K562 (cell line): ENCODE measurements around the gene PPP1R15A.
"Not testable (repeated sequence)": the region's sequence is repeated elsewhere in the genome, so short reads cannot be mapped to it uniquely, and the experiment has no call there.

Source experiments
- EZH2 ChIP-seq: IDR thresholded peaks from 2 replicates; pipeline ENCODE4 v1.6.1; 2012; ENCODE audit warnings: low read depth, mild to moderate bottlenecking, inconsistent platforms, low read length, borderline replicate concordance
- HDAC6 ChIP-seq: IDR thresholded peaks from 2 replicates; pipeline ENCODE4 v1.6.1; 2012; ENCODE audit warnings: low read depth, mild to moderate bottlenecking, control low read depth, inconsistent platforms, low read length, moderate library complexity
- MAFK ChIP-seq: IDR thresholded peaks from 2 replicates; pipeline ENCODE4 v1.6.1; 2011; ENCODE audit warnings: low read length, improper control_type of control experiment
- STAT5B ChIP-seq: fragments of 250-450 bp; sonication (Bioruptor Pico); IDR thresholded peaks from 2 replicates; pipeline ENCODE4 v1.8.0; 2021; ENCODE audit warnings: mild to moderate bottlenecking, inconsistent platforms
- TAF1 ChIP-seq: IDR thresholded peaks from 2 replicates; pipeline ENCODE4 v1.6.1; 2011; ENCODE audit warnings: mild to moderate bottlenecking, low read length, moderate library complexity; ENCODE audit not compliant: insufficient read depth, control insufficient read depth, severe bottlenecking; ENCODE audit errors: extremely low read depth
- ZNF324 ChIP-seq: fragments of 250-450 bp; sonication (Bioruptor Pico); IDR thresholded peaks from 2 replicates; pipeline ENCODE4 v1.4.0; 2020; ENCODE audit warnings: mild to moderate bottlenecking
- ZNF561 ChIP-seq: fragments of 450-650 bp; formaldehyde crosslinking; conservative IDR thresholded peaks from 2 replicates; pipeline ENCODE4 v1.4.0; 2020; ENCODE audit warnings: mild to moderate bottlenecking, moderate library complexity
- TF ChIP-seq, protein P1 (sequence below), 3 experiments: IDR thresholded peaks in 2 of 3; conservative IDR thresholded peaks in 1 of 3; 2 replicates each; pipeline ENCODE4 v1.5.1; 2011 to 2012; ENCODE audit warnings: low read length in 3 of 3, mild to moderate bottlenecking in 3 of 3, control low read depth in 2 of 3, improper control_type of control experiment in 1 of 3, inconsistent platforms in 1 of 3, low read depth in 1 of 3, mixed read lengths in 1 of 3, moderate library complexity in 1 of 3; ENCODE audit not compliant: insufficient read depth in 2 of 3
- TF ChIP-seq, protein P2 (sequence below): fragments of 250-450 bp; sonication (Bioruptor Pico); IDR thresholded peaks from 2 replicates; pipeline ENCODE4 v1.8.0; 2021; ENCODE audit warnings: moderate library complexity, mild to moderate bottlenecking, inconsistent platforms

DNA sequence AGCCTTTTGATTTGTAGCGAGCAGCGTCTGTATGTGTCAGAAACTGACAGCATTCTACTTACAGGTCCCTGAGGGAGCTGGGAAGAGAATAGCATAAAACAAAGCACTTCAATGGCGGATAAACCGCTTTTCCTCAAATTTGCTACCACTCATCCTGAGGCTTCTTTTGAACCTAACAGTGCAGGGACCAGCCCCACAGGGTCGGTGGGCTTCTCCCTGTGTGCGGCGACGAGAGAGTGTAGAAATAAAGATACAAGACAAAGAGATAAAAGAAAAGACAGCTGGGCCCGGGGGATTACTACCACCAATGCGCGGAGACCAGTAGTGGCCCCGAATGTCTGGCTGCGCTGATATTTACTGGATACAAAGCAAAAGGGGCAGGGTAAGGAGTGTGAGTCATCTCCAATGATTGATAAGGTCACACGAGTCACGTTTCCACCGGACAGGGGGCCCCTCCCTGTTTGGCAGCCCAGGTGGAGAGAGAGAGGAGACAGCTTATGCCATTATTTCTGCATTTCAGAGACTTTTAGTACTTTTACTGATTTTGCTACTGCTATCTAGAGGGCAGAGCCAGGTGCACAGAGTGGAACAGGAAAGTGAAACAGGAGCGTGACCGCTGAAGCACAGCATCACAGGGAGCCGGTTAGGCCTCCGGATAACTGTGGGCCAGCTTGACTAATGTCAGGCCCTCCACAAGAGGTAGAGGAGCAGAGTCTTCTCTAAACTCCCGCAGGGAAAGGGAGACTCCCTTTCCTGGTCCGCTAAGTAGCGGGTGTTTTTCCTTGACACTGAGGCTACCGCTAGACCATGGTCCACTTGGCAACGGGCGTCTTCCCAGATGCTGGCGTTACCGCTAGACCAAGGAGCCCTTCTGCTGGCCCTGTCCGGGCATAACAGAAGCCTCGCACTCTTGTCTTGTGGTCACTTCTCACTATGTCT, 4.1 kb downstream of the PPP1R15A start:
- not testable (repeated sequence) for TF ChIP-seq HDAC6; ZNF561 (CRISPR knock-in tag); MAFK; EZH2; STAT5B (CRISPR knock-in tag)
- TF ChIP-seq TAF1, result peak; percentile 26
- TF ChIP-seq, protein P1, sequence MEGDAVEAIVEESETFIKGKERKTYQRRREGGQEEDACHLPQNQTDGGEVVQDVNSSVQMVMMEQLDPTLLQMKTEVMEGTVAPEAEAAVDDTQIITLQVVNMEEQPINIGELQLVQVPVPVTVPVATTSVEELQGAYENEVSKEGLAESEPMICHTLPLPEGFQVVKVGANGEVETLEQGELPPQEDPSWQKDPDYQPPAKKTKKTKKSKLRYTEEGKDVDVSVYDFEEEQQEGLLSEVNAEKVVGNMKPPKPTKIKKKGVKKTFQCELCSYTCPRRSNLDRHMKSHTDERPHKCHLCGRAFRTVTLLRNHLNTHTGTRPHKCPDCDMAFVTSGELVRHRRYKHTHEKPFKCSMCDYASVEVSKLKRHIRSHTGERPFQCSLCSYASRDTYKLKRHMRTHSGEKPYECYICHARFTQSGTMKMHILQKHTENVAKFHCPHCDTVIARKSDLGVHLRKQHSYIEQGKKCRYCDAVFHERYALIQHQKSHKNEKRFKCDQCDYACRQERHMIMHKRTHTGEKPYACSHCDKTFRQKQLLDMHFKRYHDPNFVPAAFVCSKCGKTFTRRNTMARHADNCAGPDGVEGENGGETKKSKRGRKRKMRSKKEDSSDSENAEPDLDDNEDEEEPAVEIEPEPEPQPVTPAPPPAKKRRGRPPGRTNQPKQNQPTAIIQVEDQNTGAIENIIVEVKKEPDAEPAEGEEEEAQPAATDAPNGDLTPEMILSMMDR (IDR thresholded peaks at IDR 0.05 in 2 of 3, conservative IDR thresholded peaks at IDR 0.05 in 1 of 3; ENCODE audit: insufficient read depth in 2 of 3, low read depth in 1 of 3, low read length in 3 of 3), result not testable (repeated sequence)
- TF ChIP-seq ZNF324, result 0 out of 2 replicates have a peak, but pooled peaks have one; percentile 48
- TF ChIP-seq, protein P2, sequence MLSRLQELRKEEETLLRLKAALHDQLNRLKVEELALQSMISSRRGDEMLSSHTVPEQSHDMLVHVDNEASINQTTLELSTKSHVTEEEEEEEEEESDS (CRISPR knock-in tag), result not testable (repeated sequence)
